T-helper 17 cell (primary cell): ENCODE results near the gene PLCB2. TPM values are rescaled to one million over a fixed set of nuclear protein-coding genes. Genes with fewer than 3 reads are reported as not detected.

Source experiments
- ATAC-seq: fragments of 150-1000 bp; cut with Tn5 transposase; 2 replicates; pipeline ENCODE4 v1.10.0; 2021; ENCODE audit warnings: mild to moderate bottlenecking, moderate library complexity
- DNase-seq, 3 donors: peaks; one replicate each; pipeline versions ENCODE4 v3.0.0 to v3.0.0-alpha.2; 2020 to 2021
- H3K9me3 ChIP-seq: one replicate; pipeline ENCODE4 v1.7.0; 2013; ENCODE audit warnings: low read length, mild to moderate bottlenecking; ENCODE audit not compliant: control insufficient read depth, poor library complexity, severe bottlenecking
- H3K27ac Mint-ChIP-seq: one replicate; pipeline ENCODE4 v1.8.0; 2022; ENCODE audit warnings: mild to moderate bottlenecking, moderate library complexity, mixed read lengths
- H3K27me3 Mint-ChIP-seq: one replicate; pipeline ENCODE4 v1.8.0; 2022; ENCODE audit warnings: mixed read lengths
- H3K36me3 Mint-ChIP-seq: one replicate; pipeline ENCODE4 v1.8.0; 2022; ENCODE audit warnings: low read depth, mixed read lengths
- H3K4me1 Mint-ChIP-seq: one replicate; pipeline ENCODE4 v1.8.0; 2022; ENCODE audit warnings: mild to moderate bottlenecking, mixed read lengths
- H3K4me3 Mint-ChIP-seq: one replicate; pipeline ENCODE4 v1.8.0; 2022; ENCODE audit warnings: mild to moderate bottlenecking, moderate library complexity, mixed read lengths
- total RNA-seq, 4 donors: library from RNA in 2 of 4; stranded (reverse) in 2 of 4; gene quantifications; one replicate each; pipeline ENCODE4 v1.2.3 and lab custom pipeline; 2022 to 2026

The PLCB2 gene
- total RNA-seq, 2 donors from 2014 or later: 228 to 238 TPM

DNA sequence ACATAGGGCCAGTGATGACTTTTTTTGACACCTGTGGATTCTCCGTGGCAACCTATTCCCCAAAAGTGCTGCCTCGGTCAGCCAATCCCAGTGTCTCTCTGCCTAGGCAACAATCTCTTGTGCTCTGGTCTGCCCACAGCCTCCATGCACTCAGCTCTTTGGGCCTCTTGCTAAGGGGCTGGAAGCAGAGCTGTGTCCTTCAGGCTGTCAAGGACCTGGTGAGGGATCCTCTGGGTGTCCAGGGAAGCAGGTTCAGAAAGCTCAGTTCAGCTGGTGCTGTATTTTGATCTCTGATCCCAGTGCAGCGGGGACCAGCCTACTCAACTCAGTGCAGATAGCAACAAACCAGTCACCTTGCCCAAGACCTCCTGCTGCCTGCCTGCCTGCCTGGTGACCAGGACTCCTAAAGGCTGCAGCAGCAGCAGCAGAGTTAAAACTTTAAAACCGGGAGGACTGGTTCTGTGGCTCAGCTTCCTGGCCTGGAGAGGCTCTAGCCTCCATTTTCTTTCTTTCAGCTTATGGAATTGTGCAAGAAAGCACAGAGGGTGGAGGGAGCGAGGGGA lies 62.7 kb downstream of the PLCB2 start:
- peaks cover 10% of the 10 kb centered on the region for H3K27me3 Mint-ChIP-seq
- no peak for DNase-seq
- no peak for ATAC-seq
- H3K4me3 Mint-ChIP-seq: no peak overlapping the region
- H3K4me1 Mint-ChIP-seq: no peaks in the 10 kb centered on the region
- no peaks in the 10 kb centered on the region for H3K9me3 ChIP-seq
- no peak overlapping the region for H3K27ac Mint-ChIP-seq
- H3K36me3 Mint-ChIP-seq: no peaks in the 10 kb centered on the region

DNA sequence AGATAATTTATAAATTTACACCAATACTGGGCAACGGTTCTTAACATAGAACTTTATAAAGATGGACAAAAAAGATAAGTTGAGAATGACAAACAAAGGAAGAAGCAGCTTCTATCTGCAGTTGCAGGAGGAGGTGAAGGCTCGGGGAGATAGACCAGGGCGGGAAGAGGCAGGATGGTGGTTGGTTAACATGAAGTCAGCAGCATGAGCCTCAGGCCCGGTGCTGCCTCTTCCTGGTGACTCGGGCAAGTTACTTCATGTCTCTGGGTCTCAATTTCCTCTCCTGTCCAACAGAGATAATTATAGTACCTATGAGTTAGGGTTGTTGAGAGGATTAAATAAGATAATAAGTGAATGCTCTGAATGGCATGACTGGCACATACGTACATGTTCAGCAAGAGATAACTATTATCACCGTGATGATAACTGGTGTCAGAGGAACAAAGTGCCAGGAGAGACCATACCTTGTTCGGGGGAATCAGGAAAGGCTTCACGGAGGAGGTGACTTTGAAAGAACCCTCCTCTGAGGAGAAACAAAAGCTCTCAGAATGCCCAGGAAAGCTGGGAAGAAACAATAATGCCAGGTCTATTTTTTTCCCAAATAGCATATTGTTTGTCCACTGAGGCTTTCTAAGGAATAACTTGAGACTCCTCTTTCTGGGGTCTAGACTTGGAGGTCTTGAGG lies 64.5 kb downstream of the PLCB2 start:
- H3K27me3 Mint-ChIP-seq: peaks cover 21% of the 10 kb centered on the region
- no peaks in the 10 kb centered on the region for H3K9me3 ChIP-seq
- DNase-seq (no peak), ATAC-seq (no peak)
- peaks cover 4% of the 10 kb centered on the region for H3K36me3 Mint-ChIP-seq
- H3K27ac Mint-ChIP-seq: no peak overlapping the region
- H3K4me3 Mint-ChIP-seq: no peak overlapping the region
- peaks cover 7% of the 10 kb centered on the region for H3K4me1 Mint-ChIP-seq

DNA sequence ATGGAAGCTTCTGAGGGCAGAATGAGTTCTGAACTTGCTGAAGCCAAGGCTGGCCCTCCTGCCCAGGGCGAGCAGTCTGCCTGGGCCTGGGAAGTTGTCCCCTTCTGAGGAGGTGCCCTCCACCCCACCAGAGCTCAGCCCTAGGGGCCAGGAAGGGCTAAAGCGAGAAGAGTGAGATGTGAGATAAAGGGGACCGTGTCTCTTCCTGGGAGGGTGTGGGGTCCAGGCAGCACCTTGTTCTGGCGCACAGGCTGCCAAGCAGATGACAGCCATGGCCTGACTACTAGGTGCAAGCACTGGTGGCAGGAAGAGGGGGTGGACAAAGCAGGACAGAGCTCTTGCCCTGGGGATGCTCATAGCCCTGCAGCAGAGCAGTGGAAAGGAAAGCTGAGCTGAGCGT lies 65.1 kb downstream of the PLCB2 start:
- peaks cover 28% of the 10 kb centered on the region for H3K27me3 Mint-ChIP-seq
- no peak overlapping the region for H3K4me3 Mint-ChIP-seq
- H3K36me3 Mint-ChIP-seq: peaks cover 6% of the 10 kb centered on the region
- no peak for DNase-seq
- peaks cover 9% of the 10 kb centered on the region for H3K4me1 Mint-ChIP-seq
- no peak for ATAC-seq
- H3K27ac Mint-ChIP-seq: no peak overlapping the region
- no peaks in the 10 kb centered on the region for H3K9me3 ChIP-seq

DNA sequence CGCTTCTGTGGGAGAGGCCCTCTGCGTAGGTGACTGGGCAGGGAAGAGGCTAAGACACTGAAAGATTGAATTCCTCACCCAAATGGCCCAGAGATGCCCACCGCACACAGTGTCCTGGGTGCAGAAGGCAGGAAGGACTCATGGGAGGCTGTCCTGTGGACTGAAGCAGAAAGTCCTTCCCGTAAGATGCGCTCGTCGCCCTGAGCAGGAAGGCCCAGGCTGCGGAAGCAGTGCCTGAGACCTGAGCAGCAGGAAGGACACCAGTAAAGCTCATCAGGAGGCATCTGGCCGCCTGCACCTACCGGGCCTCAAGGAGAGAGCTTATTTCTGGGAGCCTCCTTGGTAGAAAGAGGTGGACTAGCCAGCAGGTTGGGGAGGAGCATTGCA lies 65.5 kb downstream of the PLCB2 start:
- no peak for DNase-seq
- no peak for ATAC-seq

DNA sequence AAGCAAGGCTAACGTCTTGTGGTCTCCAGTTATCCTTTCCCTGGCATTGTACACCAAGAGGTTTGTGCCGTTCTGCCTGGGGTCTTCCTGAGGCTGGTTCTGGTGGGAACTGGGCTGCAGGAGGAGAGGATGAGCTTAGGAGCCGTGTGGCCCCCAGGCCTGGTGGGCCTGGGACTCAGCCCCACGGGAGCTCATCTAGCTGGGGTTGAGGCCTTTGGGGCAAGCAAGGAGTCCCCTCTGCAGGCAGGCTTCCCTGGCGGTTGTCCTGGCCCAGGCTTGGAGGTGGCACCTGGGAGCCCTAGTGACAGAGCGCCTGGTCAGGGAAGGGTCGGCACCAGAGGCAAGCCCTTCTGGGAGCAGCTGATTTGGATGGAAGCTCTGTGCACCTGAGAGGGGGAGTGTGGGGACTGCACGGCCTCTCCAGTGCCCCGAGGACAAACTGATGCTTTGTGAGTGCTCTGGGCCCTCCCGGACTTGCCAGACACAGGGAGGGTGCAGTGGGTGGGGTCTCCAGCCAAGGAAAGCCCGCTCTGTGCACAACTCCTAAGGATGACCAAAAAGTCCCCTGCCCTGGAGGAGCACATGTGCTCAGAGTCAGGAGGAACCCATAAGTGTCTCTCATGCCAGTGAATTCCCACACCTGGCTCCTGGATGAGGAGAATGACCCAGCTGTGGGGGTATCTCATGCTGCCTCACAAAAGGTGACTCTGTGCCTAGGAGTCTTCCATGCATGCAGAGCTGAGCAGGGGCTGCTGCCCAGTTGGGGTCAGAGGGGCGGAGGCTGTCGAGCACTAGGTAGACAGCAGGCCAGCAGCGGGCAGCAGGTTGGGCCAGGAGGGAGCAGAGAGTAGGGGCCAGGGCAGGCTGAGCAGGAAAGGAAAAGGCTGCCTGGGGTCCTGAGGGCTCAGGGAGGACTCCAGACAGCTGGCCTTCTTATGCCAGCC lies 66.2 kb downstream of the PLCB2 start:
- Mint-ChIP-seq H3K27me3 (peaks cover 31% of the 10 kb centered on the region), H3K4me1 (peaks cover 9% of the 10 kb centered on the region), H3K36me3 (peaks cover 6% of the 10 kb centered on the region), H3K27ac (no peak overlapping the region), H3K4me3 (no peak overlapping the region)
- no peak for ATAC-seq
- H3K9me3 ChIP-seq: no peaks in the 10 kb centered on the region
- no peak for DNase-seq

More for the DNA sequence above, 65.5 kb downstream of the PLCB2 start:
- H3K9me3 ChIP-seq: no peaks in the 10 kb centered on the region
- H3K27ac Mint-ChIP-seq: no peak overlapping the region
- H3K36me3 Mint-ChIP-seq: peaks cover 6% of the 10 kb centered on the region
- H3K4me1 Mint-ChIP-seq: peaks cover 9% of the 10 kb centered on the region
- H3K27me3 Mint-ChIP-seq: peaks cover 31% of the 10 kb centered on the region
- no peak overlapping the region for H3K4me3 Mint-ChIP-seq

DNA sequence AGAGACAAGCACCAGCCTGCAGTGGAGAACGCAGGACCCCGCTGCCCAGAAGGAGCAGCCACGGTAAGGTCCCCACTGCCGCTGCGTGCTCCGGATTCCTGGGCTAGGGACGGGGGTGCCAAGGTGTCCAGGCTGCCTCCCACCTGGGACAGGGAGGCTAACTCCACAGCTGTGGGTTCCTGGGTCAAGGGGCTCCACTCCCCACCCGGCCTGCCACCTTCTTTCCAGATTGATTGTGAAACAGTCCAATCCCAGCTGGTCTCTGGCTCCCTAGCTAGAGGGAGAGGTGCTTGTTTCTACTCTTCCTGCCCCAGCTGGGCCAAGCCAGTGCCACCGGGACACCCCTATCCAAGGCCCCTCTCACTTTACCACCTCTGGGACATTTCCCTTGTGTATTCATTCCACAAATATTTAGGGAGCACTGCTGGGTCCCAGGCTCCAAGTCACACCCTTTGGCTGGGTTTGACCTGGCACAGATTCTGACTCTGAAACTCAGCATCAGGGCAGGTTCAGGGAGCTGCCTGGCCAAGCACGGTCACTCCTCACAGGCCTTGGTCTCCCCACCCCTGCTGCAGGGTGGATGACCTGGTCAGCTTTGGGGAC lies 67.0 kb downstream of the PLCB2 start:
- DNase-seq (no peak), ATAC-seq (no peak)
- Mint-ChIP-seq H3K4me1 (peaks cover 9% of the 10 kb centered on the region), H3K36me3 (peaks cover 6% of the 10 kb centered on the region), H3K27ac (no peak overlapping the region), H3K4me3 (no peak overlapping the region), H3K27me3 (peaks cover 31% of the 10 kb centered on the region)
- H3K9me3 ChIP-seq: no peaks in the 10 kb centered on the region

DNA sequence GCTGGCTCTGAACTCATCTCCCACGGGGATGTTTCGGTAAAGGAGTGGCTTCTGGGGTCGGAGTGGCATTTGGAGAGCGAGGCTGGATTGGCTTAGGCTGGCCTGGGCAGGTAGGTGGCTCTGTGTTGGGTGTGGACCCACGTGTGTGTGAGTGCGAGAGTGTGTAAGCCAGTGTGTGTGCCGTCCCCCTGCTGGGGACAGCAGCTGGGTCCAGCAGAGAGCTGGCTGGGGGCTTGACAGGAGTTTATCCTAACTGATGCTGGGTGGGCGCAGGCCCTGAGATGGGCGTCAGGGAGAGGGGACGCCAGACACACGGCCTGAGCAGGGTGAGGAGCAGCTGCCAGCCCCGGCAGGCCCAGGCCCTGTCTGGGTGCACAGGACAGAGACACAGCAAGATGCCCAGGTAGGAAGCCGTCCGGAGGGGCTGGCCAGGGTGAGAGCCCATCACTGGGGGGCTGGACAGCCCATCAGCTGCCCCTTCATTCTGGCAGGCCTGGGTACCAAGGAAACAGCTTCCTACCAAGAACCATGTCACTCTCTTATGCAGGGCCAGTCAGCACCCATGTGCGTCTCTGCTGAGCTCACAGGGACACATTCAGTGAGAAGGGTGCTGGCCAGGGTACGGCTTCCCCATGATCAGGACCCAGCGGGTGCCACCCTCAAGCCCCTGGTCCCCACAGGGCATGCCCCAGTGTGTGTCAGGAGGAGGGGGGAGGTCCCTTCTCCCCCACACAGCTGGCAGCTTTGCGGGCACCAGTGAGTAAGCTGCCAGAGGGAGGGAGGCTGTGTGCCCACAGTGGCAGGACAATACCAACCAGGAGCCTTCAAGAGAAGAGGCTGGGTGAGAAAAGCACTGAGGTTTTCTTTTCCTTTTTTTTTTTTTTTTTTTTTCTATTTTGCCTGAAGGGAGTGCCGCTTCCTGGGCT lies 67.8 kb downstream of the PLCB2 start:
- no peak for DNase-seq
- Mint-ChIP-seq H3K4me1 (peaks cover 9% of the 10 kb centered on the region), H3K4me3 (no peak overlapping the region), H3K27me3 (peaks cover 31% of the 10 kb centered on the region), H3K36me3 (peaks cover 6% of the 10 kb centered on the region), H3K27ac (no peak overlapping the region)
- ATAC-seq: no peak
- no peaks in the 10 kb centered on the region for H3K9me3 ChIP-seq

DNA sequence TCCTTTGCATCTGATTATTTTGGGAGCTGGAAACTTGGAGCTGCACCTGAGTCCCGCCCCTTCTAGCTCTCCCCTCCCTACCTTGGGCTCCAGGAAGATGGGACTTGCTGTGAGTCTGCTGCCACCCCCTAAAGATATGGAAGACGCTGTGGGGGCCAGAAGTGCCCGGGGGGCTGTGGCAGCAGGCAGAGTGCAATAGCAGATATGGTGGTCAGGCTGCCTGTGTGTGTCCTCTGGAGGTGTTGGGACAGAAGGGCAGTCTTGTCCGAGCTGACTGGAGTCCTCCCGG lies 68.4 kb downstream of the PLCB2 start:
- H3K36me3 Mint-ChIP-seq: peaks cover 6% of the 10 kb centered on the region
- DNase-seq: no peak
- no peak overlapping the region for H3K4me3 Mint-ChIP-seq
- no peak overlapping the region for H3K27ac Mint-ChIP-seq
- peaks cover 31% of the 10 kb centered on the region for H3K27me3 Mint-ChIP-seq
- no peak for ATAC-seq
- no peaks in the 10 kb centered on the region for H3K9me3 ChIP-seq
- H3K4me1 Mint-ChIP-seq: peaks cover 9% of the 10 kb centered on the region

DNA sequence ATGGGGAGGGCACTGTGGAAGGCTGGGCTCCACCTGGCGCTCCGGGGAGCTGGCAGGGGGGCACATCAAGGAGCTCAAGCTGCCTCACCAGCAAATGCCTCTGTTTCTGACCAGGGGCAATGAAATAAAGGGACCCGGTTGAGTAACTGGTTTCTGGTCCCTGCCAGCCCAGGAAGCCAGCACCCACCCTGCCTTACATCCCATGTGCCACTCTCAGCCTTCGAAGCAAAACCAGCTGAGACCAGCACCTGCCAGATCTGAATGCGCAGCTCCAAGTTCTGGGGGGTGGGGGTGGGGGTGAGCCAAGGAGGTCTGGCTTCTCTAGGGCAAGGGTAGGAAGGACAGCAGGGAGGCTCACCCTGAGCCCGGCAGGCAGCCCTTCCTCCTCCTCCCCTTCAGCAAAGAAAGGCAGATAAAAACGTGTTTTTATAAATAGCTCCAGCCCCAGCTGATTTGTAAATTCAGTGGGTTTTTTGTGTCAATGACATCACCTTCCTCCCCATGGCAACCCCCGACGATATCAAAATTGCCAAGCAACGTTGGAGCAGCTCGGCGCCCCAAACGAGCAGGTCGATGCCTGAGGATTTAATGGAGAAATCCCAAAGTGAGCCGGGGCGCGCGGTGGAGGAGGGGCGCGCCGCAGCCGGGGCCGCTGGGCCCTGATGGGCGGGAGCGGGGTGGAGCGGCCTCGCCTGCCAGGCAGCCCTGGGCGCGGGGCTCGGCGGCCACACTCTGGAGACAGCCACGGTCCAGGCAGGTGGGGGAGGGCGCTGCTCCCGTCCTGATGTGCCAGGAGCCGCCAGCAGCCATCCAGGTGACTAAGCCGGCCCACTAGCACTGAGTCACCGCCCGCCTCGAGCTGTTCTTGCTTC lies 69.0 kb downstream of the PLCB2 start, which contains the start of gene PAK6:
Gene PAK6 (plus strand): TSS at position 532 of the 872 bp plus-strand sequence. CDS start 25,723 bp downstream, outside the sequence.
- Mint-ChIP-seq H3K4me1 (peaks cover 9% of the 10 kb centered on the region), H3K27me3 (peaks cover 31% of the 10 kb centered on the region), H3K27ac (peak within 1 kb of the TSS; percentile 43), H3K4me3 (peak within 1 kb of the TSS; percentile 66), H3K36me3 (peaks cover 6% of the 10 kb centered on the region)
- peak; percentile 61 for ATAC-seq
- no peak for DNase-seq
- H3K9me3 ChIP-seq: no peaks in the 10 kb centered on the region
